AG10803 (cell line): ENCODE measurements around the gene DLX6.

Experiments used
- DNase-seq: peaks from one replicate; pipeline ENCODE4 v3.0.0; 2010; ENCODE audit warnings: low read depth
- H3K4me3 ChIP-seq: 2 replicates; pipeline ENCODE4 v1.5.1; 2011; ENCODE audit warnings: mild to moderate bottlenecking, low read length, control low read depth
- TF ChIP-seq, protein P1 (sequence below): conservative IDR thresholded peaks from 2 replicates; pipeline ENCODE4 v1.5.1; 2011; ENCODE audit warnings: mild to moderate bottlenecking, low read length, control low read depth, inconsistent platforms

DLX6 gene

GRCh38 chr7:97005183-97006054 lies at the start of gene DLX6:
DLX6 (plus strand) TSS chr7:97005553; CDS start chr7:97005978, 425 bp downstream.
- DNase-seq = peak; percentile 16
- peak within 1 kb of the TSS; percentile 36 for H3K4me3 ChIP-seq
- TF ChIP-seq, protein P1, sequence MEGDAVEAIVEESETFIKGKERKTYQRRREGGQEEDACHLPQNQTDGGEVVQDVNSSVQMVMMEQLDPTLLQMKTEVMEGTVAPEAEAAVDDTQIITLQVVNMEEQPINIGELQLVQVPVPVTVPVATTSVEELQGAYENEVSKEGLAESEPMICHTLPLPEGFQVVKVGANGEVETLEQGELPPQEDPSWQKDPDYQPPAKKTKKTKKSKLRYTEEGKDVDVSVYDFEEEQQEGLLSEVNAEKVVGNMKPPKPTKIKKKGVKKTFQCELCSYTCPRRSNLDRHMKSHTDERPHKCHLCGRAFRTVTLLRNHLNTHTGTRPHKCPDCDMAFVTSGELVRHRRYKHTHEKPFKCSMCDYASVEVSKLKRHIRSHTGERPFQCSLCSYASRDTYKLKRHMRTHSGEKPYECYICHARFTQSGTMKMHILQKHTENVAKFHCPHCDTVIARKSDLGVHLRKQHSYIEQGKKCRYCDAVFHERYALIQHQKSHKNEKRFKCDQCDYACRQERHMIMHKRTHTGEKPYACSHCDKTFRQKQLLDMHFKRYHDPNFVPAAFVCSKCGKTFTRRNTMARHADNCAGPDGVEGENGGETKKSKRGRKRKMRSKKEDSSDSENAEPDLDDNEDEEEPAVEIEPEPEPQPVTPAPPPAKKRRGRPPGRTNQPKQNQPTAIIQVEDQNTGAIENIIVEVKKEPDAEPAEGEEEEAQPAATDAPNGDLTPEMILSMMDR = no peak

GRCh38 chr7:96959135-96959534 lies 46.2 kb upstream of the DLX6 start:
- no peak overlapping the region for H3K4me3 ChIP-seq
- TF ChIP-seq, protein P1 = no peak

GRCh38 chr7:96962221-96962885 lies 43.0 kb upstream of the DLX6 start:
- TF ChIP-seq, protein P1 = no peak
- DNase-seq = peak; percentile 22
- H3K4me3 ChIP-seq = no peak overlapping the region

More at GRCh38 chr7:96959135-96959534, 46.2 kb upstream of the DLX6 start:
- no peak for DNase-seq

DNA sequence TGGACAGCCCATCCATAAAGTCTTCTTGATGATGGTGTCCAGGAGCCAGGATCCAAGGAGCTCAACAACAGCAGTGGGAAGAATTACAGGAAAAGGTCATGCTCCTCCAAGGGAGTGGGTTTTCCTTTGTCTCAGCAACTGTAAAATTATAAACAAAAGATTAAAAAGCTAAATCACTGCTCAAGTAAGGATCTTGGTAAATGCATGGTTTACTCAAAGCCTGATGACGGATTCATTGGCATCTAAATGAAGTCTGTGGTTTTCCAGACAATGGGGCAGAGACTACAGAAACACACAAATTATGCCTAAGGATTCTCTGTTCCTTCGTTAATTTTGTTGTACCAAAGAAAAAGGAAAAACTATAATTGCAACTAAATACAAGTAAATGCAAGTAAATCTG lies 36.4 kb upstream of the DLX6 start:
- TF ChIP-seq, protein P1 = no peak

DNA sequence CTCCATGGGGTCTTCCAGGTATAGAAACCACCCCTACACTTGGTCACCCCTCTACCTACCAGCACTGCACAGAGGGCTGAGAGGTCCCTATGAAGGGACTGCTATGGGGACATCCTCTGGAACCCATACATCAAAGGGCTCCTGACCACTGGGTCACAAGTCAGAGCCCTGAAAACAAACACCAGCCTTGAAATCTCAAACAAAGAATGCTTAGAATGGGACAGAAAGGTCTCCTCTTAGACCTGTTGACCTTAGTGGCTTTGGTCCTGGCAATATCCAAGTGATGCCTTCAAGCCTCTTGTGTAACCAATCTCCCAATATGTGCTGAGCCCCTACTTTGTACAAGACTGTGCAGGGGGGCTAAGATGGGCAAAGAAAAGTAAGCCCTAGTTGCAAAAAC lies 34.6 kb upstream of the DLX6 start:
- H3K4me3 ChIP-seq = no peak overlapping the region
- TF ChIP-seq, protein P1 = no peak
- DNase-seq = no peak

More for the DNA sequence above, 36.4 kb upstream of the DLX6 start:
- DNase-seq = no peak
- no peak overlapping the region for H3K4me3 ChIP-seq

DNA sequence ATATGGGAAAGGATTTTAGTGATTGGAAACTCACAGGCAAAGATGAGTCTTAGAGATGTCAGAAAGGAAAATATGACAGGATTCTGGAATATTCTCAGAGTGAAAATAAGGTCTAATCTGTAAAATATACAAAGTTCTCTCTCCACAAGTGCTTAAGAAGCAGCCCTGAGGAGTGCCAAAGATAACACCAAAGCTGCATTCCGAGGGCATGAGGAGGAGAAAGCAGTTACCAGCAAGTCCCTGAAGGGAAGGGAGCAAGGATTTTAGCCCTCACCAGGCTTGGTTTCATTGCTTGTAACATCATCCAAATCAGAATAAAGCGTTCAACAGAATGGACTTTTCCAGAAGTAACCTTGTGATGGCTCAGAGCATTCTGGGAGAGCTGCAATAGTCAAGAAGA lies 31.4 kb upstream of the DLX6 start:
- TF ChIP-seq, protein P1 = no peak

More for the DNA sequence above, 31.4 kb upstream of the DLX6 start:
- peak; percentile 30 for DNase-seq
- no peak overlapping the region for H3K4me3 ChIP-seq
